ENCODE results near the gene HCK. TPM values are rescaled to one million over a fixed set of nuclear protein-coding genes. Genes with fewer than 3 reads are reported as not detected.

Gene HCK
- total RNA-seq, 1 donor from 2014 or later = 0.78 TPM

DNA sequence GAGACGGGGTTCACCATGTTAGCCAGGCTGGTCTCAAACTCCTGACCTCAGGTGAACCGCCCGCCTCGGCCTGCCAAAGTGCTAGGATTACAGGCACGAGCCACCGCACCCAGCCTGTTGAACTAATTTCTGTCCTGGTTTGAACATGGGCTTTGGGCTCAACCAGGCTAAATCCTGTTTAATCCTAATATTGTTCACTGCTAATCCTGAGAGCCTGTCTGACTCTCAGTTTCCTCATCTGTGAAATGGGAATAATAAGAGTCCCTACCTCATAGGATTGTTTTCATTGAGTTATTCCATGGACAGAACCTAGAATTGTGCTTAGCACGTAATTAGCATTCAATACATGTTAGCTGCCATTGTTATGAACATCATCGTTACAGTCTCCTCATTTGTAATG, 74.9 kb downstream of the HCK start:
- H3K4me1 Mint-ChIP-seq (ENCODE audit: low read depth, unreplicated experiment) = peaks cover 15% of the 10 kb centered on the region
- peaks cover 9% of the 10 kb centered on the region for H3K9me3 Mint-ChIP-seq (ENCODE audit: unreplicated experiment)
- H3K27ac Mint-ChIP-seq (ENCODE audit: unreplicated experiment) = no peak overlapping the region
- DNase-seq = no peak
- no peak overlapping the region for H3K4me3 Mint-ChIP-seq (ENCODE audit: unreplicated experiment)
- H3K27me3 Mint-ChIP-seq (ENCODE audit: unreplicated experiment) = peaks cover 2% of the 10 kb centered on the region
- peaks cover 9% of the 10 kb centered on the region for H3K36me3 Mint-ChIP-seq (ENCODE audit: unreplicated experiment)
- no peak for TF ChIP-seq CTCF (IDR thresholded peaks at IDR 0.05; ENCODE audit: partially characterized antibody, unreplicated experiment)

GRCh38 chr20:32127347-32127746, 75.3 kb downstream of the HCK start:
- no peak for DNase-seq
- H3K27ac Mint-ChIP-seq (ENCODE audit: unreplicated experiment) = peak overlapping the region; percentile 12
- H3K36me3 Mint-ChIP-seq (ENCODE audit: unreplicated experiment) = peaks cover 9% of the 10 kb centered on the region
- peaks cover 2% of the 10 kb centered on the region for H3K27me3 Mint-ChIP-seq (ENCODE audit: unreplicated experiment)
- no peak for TF ChIP-seq CTCF (IDR thresholded peaks at IDR 0.05; ENCODE audit: partially characterized antibody, unreplicated experiment)
- H3K9me3 Mint-ChIP-seq (ENCODE audit: unreplicated experiment) = peaks cover 8% of the 10 kb centered on the region
- H3K4me3 Mint-ChIP-seq (ENCODE audit: unreplicated experiment) = no peak overlapping the region
- peaks cover 15% of the 10 kb centered on the region for H3K4me1 Mint-ChIP-seq (ENCODE audit: low read depth, unreplicated experiment)

DNA sequence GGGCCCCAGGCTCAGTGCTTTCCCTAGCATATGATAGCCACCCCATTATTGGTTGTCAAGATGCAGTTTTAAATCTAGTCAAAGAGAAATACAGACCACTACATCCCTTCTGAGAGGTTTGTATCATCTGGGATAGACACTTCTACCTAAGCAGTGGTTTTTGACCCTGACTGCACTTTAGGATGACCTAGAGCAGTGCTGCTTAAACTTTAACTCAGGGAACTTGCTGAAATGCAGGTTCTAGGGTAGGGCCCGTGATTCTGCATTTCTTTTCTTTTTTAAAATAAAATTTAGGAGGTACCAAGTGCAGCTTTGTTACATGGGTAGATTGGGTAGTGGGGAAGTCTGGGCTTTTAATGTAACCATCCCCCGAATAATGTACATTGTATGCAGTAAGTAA, 76.1 kb downstream of the HCK start:
- TF ChIP-seq CTCF (IDR thresholded peaks at IDR 0.05; ENCODE audit: partially characterized antibody, unreplicated experiment) = no peak
- no peak overlapping the region for H3K4me3 Mint-ChIP-seq (ENCODE audit: unreplicated experiment)
- peaks cover 2% of the 10 kb centered on the region for H3K27me3 Mint-ChIP-seq (ENCODE audit: unreplicated experiment)
- H3K9me3 Mint-ChIP-seq (ENCODE audit: unreplicated experiment) = peaks cover 5% of the 10 kb centered on the region
- H3K27ac Mint-ChIP-seq (ENCODE audit: unreplicated experiment) = no peak overlapping the region
- H3K36me3 Mint-ChIP-seq (ENCODE audit: unreplicated experiment) = peaks cover 9% of the 10 kb centered on the region
- DNase-seq = no peak
- peaks cover 15% of the 10 kb centered on the region for H3K4me1 Mint-ChIP-seq (ENCODE audit: low read depth, unreplicated experiment)

- DNase-seq = no peak
- Mint-ChIP-seq H3K9me3 (ENCODE audit: unreplicated experiment) (no peaks in the 10 kb centered on the region), H3K4me1 (ENCODE audit: low read depth, unreplicated experiment) (peaks cover 15% of the 10 kb centered on the region), H3K27me3 (ENCODE audit: unreplicated experiment) (peaks cover 2% of the 10 kb centered on the region), H3K27ac (ENCODE audit: unreplicated experiment) (peak overlapping the region; percentile 29), H3K36me3 (ENCODE audit: unreplicated experiment) (no peaks in the 10 kb centered on the region), H3K4me3 (ENCODE audit: unreplicated experiment) (no peak overlapping the region)
- no peak for TF ChIP-seq CTCF (IDR thresholded peaks at IDR 0.05; ENCODE audit: partially characterized antibody, unreplicated experiment)
Observed at GRCh38 chr20:32129863-32130262, 77.8 kb downstream of the HCK start.

GRCh38 chr20:32130352-32130751, 78.3 kb downstream of the HCK start:
- no peak for DNase-seq
- Mint-ChIP-seq H3K4me1 (ENCODE audit: low read depth, unreplicated experiment) (peaks cover 15% of the 10 kb centered on the region), H3K27ac (ENCODE audit: unreplicated experiment) (peak overlapping the region; percentile 29)

More at GRCh38 chr20:32130352-32130751, 78.3 kb downstream of the HCK start:
- H3K9me3 Mint-ChIP-seq (ENCODE audit: unreplicated experiment) = no peaks in the 10 kb centered on the region
- no peak overlapping the region for H3K4me3 Mint-ChIP-seq (ENCODE audit: unreplicated experiment)
- TF ChIP-seq CTCF (IDR thresholded peaks at IDR 0.05; ENCODE audit: partially characterized antibody, unreplicated experiment) = no peak
- H3K27me3 Mint-ChIP-seq (ENCODE audit: unreplicated experiment) = peaks cover 2% of the 10 kb centered on the region
- H3K36me3 Mint-ChIP-seq (ENCODE audit: unreplicated experiment) = no peaks in the 10 kb centered on the region

Measured in glutamatergic neuron (in vitro differentiated cells).